Heart left ventricle (tissue), 16 donors: ENCODE data around the gene VENTX. TPM values are rescaled to one million over a fixed set of nuclear protein-coding genes. Genes with fewer than 3 reads are reported as not detected.

ENCODE experiments used
- ATAC-seq, 4 donors: fragments of 200-7000 bp; cut with Tn5 transposase; one replicate each; pipeline ENCODE4 v1.9.1; 2020 to 2022; ENCODE audit warnings: moderate library complexity in 4 of 4, mild to moderate bottlenecking in 3 of 4, moderate number of reproducible peaks in 1 of 4
- DNase-seq, 5 donors: peaks; one replicate each; pipeline ENCODE4 v3.0.0-alpha.2; 2020
- H3K27ac ChIP-seq, 12 donors: fragments of 200-600 bp; sonication (generic) in 4 of 12; one replicate each; pipeline versions ENCODE4 v1.5.0 to v1.8.0; 2016 to 2022; ENCODE audit warnings: mild to moderate bottlenecking in 2 of 12
- H3K27me3 ChIP-seq, 9 donors: fragments of 200-600 bp; sonication (generic) in 2 of 9; one replicate each; pipeline versions ENCODE4 v1.5.1 to v1.8.0; 2016 to 2022; ENCODE audit warnings: mild to moderate bottlenecking in 3 of 9
- H3K36me3 ChIP-seq, 9 donors: fragments of 200-600 bp; sonication (generic) in 2 of 9; one replicate each; pipeline versions ENCODE4 v1.5.0 to v1.8.0; 2018 to 2022; ENCODE audit warnings: mild to moderate bottlenecking in 2 of 9
- H3K4me1 ChIP-seq, 12 donors: fragments of 200-600 bp; sonication (generic) in 4 of 12; one replicate each; pipeline versions ENCODE4 v1.5.0 to v1.8.0; 2016 to 2022; ENCODE audit warnings: mild to moderate bottlenecking in 3 of 12
- H3K4me3 ChIP-seq, 12 donors: fragments of 200-600 bp; sonication (generic) in 4 of 12; one replicate each; pipeline versions ENCODE4 v1.5.0 to v1.8.0; 2017 to 2022; ENCODE audit warnings: mild to moderate bottlenecking in 9 of 12, moderate library complexity in 4 of 12
- H3K9me3 ChIP-seq, 12 donors: fragments of 200-600 bp; sonication (generic) in 4 of 12; one replicate each; pipeline versions ENCODE4 v1.5.0 to v1.8.0; 2016 to 2022; ENCODE audit warnings: mild to moderate bottlenecking in 1 of 12
- CTCF ChIP-seq, 12 donors: fragments of 200-600 bp; sonication (generic) in 4 of 12; IDR thresholded peaks; one replicate each; pipeline versions ENCODE4 v1.5.0 to v1.8.0; 2018 to 2022; ENCODE audit warnings: antibody characterized with exemption in 12 of 12, mild to moderate bottlenecking in 5 of 12
- POLR2A ChIP-seq, 2 donors: fragments of 450-650 bp; IDR thresholded peaks; one replicate each; pipeline ENCODE4 v1.6.1; 2017; ENCODE audit warnings: antibody characterized with exemption in 2 of 2, mild to moderate bottlenecking in 2 of 2, moderate library complexity in 2 of 2
- WGBS, 4 donors: extraction: QIAGEN DNeasy Blood & Tissue Kit in 2 of 4; methylation state at CpG; one replicate each; pipeline versions ENCODE4 v1.1.5 to v1.1.7; 2013 to 2018; 5-methylcytosine and 5-hydroxymethylcytosine counted together
- intact Hi-C, 10 donors: fragments of 100-400 bp; cut with DNase I; formaldehyde crosslinking; loops; one replicate each; pipeline versions ENCODE4 v1.11.1 to v1.14.2; 2022
- polyA plus RNA-seq, 2 donors: library from polyadenylated mRNA; stranded (reverse); fragments of 200-250 nt; gene quantifications; one replicate each; pipeline ENCODE4 v1.2.3, GENCODE V29; 2013
- total RNA-seq, 9 donors: library from RNA; depleted of rRNA in 2 of 9; stranded (reverse); fragments of >200 nt in 2 of 9; fragmentation: NEBNext Ultra II Directional in 3 of 9; extraction: Animal tissue kit (Norgen Biotek cat#: 25700) in 3 of 9; gene quantifications; one replicate each; pipeline versions ENCODE4 v1.1.0 to v1.2.4, GENCODE V29; 2016 to 2023
- donor health status: ischemic (EF 13 %, LVEDD 7.1; RV severe dilation, severe dysfunction).
- donor health status: healthy with polysubstance abuse.
- donor health status: DM: no; HTN: yes; CAD: no.
- donor health status: DM: no; HTN: no; CAD: no.
- donor health status: ischemic (EF 25% LVEDD 6.9; RV normal size, moderate dysfunction).
- donor health status: ischemic (EF 25% LVEDD 5.7; RV mildly dilated, moderate dysfunction).
- donor health status: healthy.
- donor health status: DM: yes; HTN: yes; CAD: no.
- donor health status: ischemic (EF 35%, LVEDD 5.7; RV mildly dilated, moderate dysfunction).
- donor health status: nonischemic (EF 11% LVEDD 7.7; RV severe dilation, severe dysfunction).
- donor health status: DM: yes; HTN: yes; CAD: no.
- donor health status: PGD.
- donor health status: ischemic (EF 29% LVEDD 5.4; RV normal size, mild dysfunction).
- donor health status: nonischemic (EF 23%, LVEDD 6.1; RV moderate dilation, normal function).

The VENTX gene
- total and polyA plus RNA-seq, 11 donors, result 0.29 to 2.3 (median 0.58) TPM

DNA sequence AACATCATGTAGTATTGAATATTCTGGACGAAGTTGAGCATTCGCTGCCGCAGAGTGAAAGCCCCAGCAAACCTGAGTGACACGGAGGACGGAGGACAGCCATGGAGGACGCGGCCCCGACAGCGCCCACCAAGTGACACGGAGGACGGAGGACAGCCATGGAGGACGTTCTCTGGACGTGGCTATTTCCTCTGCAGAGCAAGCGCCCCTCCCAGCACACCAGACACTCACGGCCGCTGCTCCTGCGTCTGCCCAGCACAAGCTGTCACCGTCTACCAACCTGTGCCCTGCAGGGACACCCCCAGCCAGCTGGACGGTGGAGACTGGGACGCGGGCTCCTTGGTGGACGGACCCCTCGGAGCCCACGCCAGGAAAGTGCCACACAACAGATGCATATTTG, 46.3 kb downstream of the VENTX start:
- WGBS, 4 donors, result 91 to 96% (median 95%) methylated on average over 24 of the region's 24 CpGs
- DNase-seq (no peak), ATAC-seq (no peak)
- H3K4me3 ChIP-seq, result no peak overlapping the region
- peaks cover 0 to 17% (median 0%) of the 10 kb centered on the region in 12 donors for H3K4me1 ChIP-seq
- H3K27me3 ChIP-seq, result no peaks in the 10 kb centered on the region
- peaks cover 6 to 99% (median 92%) of the 10 kb centered on the region in 9 donors for H3K36me3 ChIP-seq
- TF ChIP-seq POLR2A (IDR thresholded peaks at IDR 0.05) (no peak), CTCF (IDR thresholded peaks at IDR 0.05) (no peak)
- H3K9me3 ChIP-seq, result no peaks in the 10 kb centered on the region
- no peak overlapping the region for H3K27ac ChIP-seq
- intact Hi-C loops, result no loop called here

- H3K4me3 ChIP-seq, result no peak overlapping the region
- peaks cover 6 to 99% (median 93%) of the 10 kb centered on the region in 9 donors for H3K36me3 ChIP-seq
- no peaks in the 10 kb centered on the region for H3K27me3 ChIP-seq
- ATAC-seq (no peak), DNase-seq (no peak)
- H3K4me1 ChIP-seq, result peaks cover 0 to 4% (median 0%) of the 10 kb centered on the region in 12 donors
- intact Hi-C loops, result no loop called here
- no peak overlapping the region for H3K27ac ChIP-seq
- TF ChIP-seq POLR2A (IDR thresholded peaks at IDR 0.05) (no peak), CTCF (IDR thresholded peaks at IDR 0.05) (no peak)
- 93 to 97% (median 96%) methylated on average over 29 to 36 of the region's 36 CpGs for WGBS, 4 donors
- no peaks in the 10 kb centered on the region for H3K9me3 ChIP-seq
Observed at GRCh38 chr10:133285217-133285616, 47.6 kb downstream of the VENTX start.

DNA sequence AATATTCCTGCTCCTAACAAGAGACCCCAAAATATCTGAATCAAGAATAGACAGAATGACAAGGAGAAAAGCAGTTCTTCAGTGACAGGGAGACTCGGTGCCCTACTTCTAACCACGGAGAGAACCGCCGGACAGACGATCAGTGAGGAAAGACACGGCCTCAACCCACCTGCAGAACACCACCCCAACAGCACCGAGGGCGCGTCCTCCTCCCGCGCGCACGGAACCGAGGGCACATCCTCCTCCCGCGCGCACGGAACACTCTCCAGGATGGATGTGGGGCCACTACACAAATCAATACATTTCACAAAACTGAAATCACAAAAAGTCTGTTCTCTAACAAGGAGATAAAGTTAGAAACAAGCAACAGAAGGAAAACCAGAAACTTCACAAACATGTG, 48.7 kb downstream of the VENTX start:
- Histone ChIP-seq H3K9me3 (no peaks in the 10 kb centered on the region), H3K4me1 (no peaks in the 10 kb centered on the region), H3K27ac (no peak overlapping the region), H3K36me3 (peaks cover 6 to 97% (median 95%) of the 10 kb centered on the region in 9 donors), H3K27me3 (no peaks in the 10 kb centered on the region), H3K4me3 (no peak overlapping the region)
- TF ChIP-seq CTCF (IDR thresholded peaks at IDR 0.05), result no peak
- whole genome bisulfite sequencing, 4 donors, result 88 to 93% (median 91%) methylated on average over 18 of the region's 18 CpGs
- DNase-seq, result no peak
- ATAC-seq, result no peak
- intact Hi-C loops, result no loop called here

GRCh38 chr10:133287832-133288500, 50.3 kb downstream of the VENTX start:
- DNase-seq, result no peak
- Histone ChIP-seq H3K36me3 (peaks cover 6 to 88% (median 86%) of the 10 kb centered on the region in 9 donors), H3K27ac (no peak overlapping the region), H3K9me3 (no peaks in the 10 kb centered on the region), H3K4me1 (peaks cover 0 to 6% (median 0%) of the 10 kb centered on the region in 12 donors), H3K27me3 (no peaks in the 10 kb centered on the region), H3K4me3 (no peak overlapping the region)
- peak in 2 of 4 donors; percentile 29 to 39 for ATAC-seq
- intact Hi-C loops, result no loop called here
- TF ChIP-seq POLR2A (IDR thresholded peaks at IDR 0.05), result no peak
- no peak for TF ChIP-seq CTCF (IDR thresholded peaks at IDR 0.05)
- 93 to 94% (median 94%) methylated on average over 26 to 46 of the region's 46 CpGs for WGBS, 4 donors
